Fibroblast of villous mesenchyme (primary cell): Measurements from ENCODE around the gene LRRC58. TPM values are rescaled to one million over a fixed set of nuclear protein-coding genes. Genes with fewer than 3 reads are reported as not detected.

Experiments
- DNase-seq: peaks from one replicate; pipeline ENCODE4 v3.0.0-alpha.2; 2010; ENCODE audit warnings: low read depth
- H3K4me3 ChIP-seq: 2 replicates; pipeline ENCODE4 v1.5.1; 2011; ENCODE audit warnings: low read depth, mild to moderate bottlenecking, low read length
- CTCF ChIP-seq: IDR thresholded peaks from 2 replicates; pipeline ENCODE4 v1.5.1; 2012; ENCODE audit warnings: low read depth, mild to moderate bottlenecking, low read length; ENCODE audit not compliant: insufficient read depth
- total RNA-seq: library from RNA; depleted of rRNA; stranded (reverse); fragments of >200 nt; gene quantifications from 2 replicates; pipeline ENCODE4 v1.2.3, GENCODE V29; 2012

Gene LRRC58
- total RNA-seq, result 29.4 and 29.6 TPM in 2 replicates

GRCh38 chr3:120348991-120349854 is at the start of gene LRRC58:
Gene LRRC58, minus strand, starts transcription at chr3:120349354. Its CDS starts 111 bp downstream, at chr3:120349243.
- peak within 1 kb of the TSS; percentile 80 for H3K4me3 ChIP-seq
- DNase-seq, result peak; percentile 94
- peak; percentile 16 for TF ChIP-seq CTCF

GRCh38 chr3:120396469-120396868 is 47.3 kb upstream of the LRRC58 start:
- DNase-seq, result no peak
- H3K4me3 ChIP-seq, result no peak overlapping the region
- TF ChIP-seq CTCF, result no peak

- no peak overlapping the region for H3K4me3 ChIP-seq
- TF ChIP-seq CTCF, result no peak
- peak; percentile 30 for DNase-seq
Observed at GRCh38 chr3:120394347-120394746, 45.2 kb upstream of the LRRC58 start.

GRCh38 chr3:120393761-120394160 is 44.6 kb upstream of the LRRC58 start:
- TF ChIP-seq CTCF, result no peak

GRCh38 chr3:120393243-120393642 is 44.1 kb upstream of the LRRC58 start:
- no peak for DNase-seq
- TF ChIP-seq CTCF, result no peak
- H3K4me3 ChIP-seq, result no peak overlapping the region

More at GRCh38 chr3:120393761-120394160, 44.6 kb upstream of the LRRC58 start:
- DNase-seq, result no peak
- H3K4me3 ChIP-seq, result no peak overlapping the region

GRCh38 chr3:120382941-120383447 is 33.8 kb upstream of the LRRC58 start:
- TF ChIP-seq CTCF, result no peak
- no peak overlapping the region for H3K4me3 ChIP-seq
- no peak for DNase-seq
